GM18909 (cell line): Measurements from ENCODE around the gene PLA2R1.

Source experiments
- ATAC-seq: cut with Tn5 transposase; IDR thresholded peaks from one replicate; pipeline ENCODE4 v1.9.1; 2021; ENCODE audit warnings: mild to moderate bottlenecking; ENCODE audit not compliant: unreplicated experiment, poor library complexity

Gene PLA2R1

DNA sequence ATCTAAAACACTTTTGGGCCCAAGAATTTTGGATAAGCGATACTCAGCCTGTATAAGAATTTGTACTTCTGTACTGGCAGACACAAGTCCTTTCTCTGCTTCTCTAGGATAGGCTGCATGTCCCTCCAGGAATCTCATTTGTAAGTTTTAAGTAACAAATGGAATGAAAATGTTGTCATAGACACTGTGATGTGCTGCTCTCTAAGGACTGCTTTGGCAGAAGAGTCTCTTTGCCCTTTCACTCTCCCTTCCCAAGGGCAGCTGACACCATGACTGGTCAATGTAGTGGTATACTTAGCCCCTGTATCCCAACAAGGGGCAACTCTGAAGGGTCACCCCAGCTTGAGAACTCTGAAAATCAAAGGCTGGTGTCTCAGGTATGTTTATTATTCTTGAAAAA, 27.3 kb downstream of the PLA2R1 start:
- no peak for ATAC-seq

DNA sequence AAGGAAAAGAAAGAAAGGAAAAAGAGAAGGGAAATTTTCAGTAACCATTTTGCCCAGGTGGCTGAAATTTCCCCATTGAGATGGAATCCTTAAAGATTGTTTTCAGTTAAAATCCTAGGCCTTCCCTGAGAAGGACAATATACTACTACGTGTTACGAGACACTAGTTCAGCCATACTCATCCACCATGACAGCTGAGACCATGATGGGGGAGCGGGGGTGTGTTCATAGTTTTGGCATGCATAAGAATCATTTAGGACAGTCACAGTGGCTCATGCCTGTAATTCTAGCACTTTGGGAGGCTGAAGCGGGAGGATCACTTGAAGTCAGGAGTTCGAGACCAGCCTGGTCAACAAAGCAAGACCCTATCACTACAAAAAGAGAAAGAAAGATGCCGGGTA, 28.0 kb downstream of the PLA2R1 start:
- ATAC-seq = no peak

DNA sequence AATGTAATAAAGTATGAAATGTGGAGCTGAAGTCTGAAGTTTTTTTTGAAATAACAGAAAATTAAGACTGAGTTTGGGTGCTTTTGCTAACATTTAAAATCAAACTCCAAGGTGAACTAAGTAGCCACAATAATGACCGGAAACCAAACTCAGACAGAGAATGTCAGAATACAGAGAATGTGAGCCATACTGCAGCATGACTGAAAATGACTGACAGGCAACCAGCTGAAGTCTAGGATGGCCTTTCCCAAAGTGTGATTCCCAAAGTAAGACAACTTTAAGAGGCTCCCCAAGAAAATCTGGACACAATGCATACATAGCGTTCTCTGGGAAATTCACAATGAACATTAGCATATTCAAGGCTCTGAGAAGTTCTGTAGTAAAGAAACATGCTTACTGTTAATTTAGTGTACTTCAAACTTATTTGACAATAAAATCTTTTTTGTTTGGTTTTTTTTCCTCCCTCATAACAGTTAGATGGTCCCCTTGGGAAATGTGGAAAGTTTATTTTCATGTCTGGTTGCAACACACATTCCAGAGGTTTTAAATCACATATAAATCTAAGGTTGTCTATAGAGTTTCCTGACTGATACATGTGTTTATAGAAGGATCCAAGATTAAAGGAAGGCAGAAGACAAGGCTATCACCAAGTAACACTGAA, 28.6 kb downstream of the PLA2R1 start:
- no peak for ATAC-seq

DNA sequence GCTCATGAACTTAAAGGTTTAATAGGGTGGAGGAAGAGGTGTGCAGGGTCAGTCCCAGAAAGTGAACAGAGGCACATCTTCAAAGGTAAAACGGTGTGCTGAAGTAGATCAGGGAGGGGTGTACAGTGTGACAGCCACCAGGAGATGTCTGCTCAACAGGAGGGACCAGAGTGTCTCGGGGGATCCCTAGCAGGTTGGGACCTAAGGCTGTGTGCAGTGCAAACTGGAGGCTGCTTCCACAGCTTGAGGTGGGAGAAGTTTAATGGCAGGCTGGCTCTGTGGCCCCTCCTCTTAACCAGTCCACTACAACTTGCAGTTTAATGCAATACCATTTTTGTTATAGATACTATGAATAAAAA, 33.2 kb downstream of the PLA2R1 start:
- ATAC-seq = no peak

DNA sequence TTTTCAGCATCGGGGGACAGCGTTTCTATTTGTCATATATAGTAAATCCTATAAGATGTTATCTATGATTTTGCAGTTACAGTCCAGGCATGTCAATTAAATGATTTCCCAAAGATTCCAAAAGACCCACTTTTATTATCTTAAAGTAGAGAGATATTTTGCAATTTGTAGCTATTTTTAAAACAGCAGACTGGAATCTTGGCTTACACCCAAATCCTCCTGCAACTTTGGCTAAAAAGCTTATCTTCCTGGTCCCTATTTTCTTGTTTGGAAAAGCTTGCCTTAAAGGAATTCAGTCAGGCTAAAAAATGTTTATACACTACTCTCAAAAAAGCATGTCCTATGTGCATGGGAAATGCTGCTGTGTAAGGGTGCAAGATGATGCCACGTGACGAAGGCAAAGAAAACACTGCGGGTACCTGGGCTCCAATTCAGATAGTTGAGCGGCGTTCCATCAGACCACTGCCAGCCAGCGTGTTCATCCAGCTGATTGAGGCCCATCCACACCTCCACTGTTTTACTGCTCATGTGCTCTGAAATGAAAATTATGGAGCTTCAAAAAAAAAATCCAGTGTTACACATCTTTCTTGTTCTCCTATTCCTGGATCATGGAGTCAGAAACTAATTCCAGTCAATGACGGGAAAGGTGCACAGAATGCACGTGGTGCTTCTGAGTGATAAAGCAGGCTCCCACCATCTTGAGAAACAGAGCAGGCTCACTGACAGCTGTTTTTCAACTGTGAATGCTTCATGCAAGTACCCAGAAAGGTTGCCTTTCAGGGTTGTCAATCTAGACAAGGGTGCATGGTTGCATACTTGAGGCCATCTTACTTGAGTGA, 33.8 kb downstream of the PLA2R1 start:
- no peak for ATAC-seq

DNA sequence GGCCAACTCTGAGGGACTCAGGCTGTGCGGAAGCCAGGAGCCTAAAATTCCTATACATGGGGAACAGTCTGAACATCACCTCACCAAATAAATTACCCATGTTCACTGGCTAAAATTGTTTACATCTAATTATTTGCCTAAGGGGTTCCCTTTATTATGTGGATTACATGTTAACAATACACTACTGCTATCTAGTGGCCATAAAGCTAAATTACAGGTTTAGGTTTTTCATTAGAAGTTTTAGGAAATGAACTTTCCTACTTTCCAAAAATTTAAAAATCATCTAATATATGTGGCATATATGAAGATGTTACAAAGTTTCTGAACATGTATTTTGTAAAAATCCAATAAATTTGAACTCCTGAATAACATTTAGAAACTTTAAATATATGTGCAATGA, 40.3 kb downstream of the PLA2R1 start:
- no peak for ATAC-seq

DNA sequence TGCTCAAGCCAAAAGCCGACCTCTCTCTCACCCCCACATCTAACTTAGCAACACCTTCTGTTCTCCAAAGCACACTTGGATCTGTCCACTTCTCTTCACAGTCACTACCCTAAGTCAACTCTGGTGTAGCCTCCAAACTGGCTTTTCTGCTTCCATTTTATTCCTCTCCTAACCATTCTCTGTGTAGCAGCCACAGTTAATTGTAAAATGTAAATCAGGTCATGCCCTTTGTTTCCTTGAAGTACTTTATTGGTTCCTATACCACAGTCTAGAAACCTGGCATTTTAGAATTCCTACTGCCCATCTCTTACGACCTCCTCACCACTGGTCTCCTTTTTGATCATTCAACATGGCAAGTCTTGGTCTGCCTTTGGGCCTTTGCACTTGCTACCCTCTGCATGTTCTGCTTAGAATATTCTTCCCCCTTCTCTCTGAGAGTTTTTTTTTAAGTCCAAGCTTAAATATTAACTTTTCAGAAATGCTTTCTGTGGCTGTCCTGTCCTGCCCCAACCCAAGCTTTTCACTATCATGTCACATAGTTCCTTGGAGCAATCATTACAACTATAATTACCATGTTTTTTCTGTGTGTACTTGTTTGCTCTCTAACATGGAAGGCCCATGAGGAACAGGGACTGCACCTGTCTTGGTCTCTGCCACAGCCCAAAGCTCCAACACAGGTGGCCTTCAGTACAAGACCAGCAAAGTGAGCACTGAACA, 42.9 kb downstream of the PLA2R1 start:
- no peak for ATAC-seq

DNA sequence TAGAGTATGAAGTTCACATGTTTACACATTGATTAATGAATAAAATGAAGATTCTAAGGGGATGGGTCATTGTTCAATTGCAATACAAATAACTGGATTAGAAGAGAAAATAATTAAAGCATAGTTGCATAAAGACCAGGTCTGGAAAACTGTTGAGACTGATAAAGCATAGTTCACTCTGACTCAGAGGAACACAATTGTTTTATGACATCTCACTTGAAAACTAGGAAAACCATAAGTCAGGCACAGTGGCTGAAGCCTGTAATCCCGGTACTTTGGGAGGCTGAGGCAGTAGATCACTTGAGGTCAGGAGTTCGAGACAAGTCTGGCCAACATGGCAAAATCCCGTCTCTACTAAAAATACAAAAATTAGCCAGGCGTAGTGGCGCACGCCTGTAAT, 46.7 kb downstream of the PLA2R1 start:
- ATAC-seq = no peak

DNA sequence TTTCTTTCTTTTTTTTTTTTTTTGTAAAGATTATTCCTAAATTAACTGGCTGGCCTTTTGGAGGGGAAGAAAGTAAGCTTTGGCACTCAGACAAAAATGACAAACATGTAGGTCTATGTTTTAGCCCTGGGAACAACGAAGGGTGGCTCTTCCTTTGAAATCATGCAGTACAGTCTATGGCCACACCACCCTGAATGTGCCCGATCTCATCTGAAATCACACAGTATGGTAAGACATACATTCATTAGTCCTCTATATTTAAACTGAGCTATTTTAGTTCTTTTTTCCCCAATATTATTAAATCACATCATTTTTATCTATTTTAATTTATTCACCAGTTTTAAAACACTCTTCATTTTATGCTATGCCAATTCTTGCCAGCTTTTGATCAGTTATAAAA, 48.2 kb downstream of the PLA2R1 start:
- ATAC-seq = no peak

DNA sequence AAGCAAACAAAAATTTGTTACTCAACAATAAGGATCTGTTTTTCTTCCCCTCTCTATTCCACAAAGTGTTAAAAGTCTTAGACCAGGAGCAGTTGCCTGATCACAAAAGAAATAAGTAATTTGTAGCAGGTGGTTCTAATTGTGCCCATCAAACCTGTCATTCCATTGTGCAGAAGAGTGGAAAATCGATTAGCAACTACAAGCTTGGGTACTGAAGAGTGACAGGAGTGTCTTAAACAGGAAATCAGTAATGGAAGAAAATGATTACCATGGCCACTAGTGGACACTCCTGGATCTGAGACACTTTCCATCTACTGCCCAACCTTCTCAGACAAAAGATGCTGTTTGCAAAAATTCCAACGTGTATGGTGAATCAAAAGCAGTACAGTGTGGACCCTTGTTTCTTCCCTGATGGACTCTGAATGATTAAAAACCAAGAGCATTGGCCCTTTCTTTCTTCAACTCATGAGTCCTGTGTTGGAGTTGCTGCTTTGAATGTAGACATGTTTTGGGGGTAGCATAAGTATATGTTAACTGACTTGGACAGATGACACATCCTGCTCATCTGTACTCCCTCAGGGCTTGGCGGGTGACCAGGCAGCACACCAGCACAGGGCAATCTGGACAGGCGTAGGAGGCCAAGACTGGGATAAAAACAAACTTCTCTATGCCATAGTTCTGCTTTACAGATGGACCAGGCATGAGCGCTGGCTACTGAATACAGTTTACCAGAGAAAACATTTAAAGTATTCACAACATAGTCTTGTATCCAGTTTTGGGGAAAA, 51.9 kb downstream of the PLA2R1 start:
- no peak for ATAC-seq

DNA sequence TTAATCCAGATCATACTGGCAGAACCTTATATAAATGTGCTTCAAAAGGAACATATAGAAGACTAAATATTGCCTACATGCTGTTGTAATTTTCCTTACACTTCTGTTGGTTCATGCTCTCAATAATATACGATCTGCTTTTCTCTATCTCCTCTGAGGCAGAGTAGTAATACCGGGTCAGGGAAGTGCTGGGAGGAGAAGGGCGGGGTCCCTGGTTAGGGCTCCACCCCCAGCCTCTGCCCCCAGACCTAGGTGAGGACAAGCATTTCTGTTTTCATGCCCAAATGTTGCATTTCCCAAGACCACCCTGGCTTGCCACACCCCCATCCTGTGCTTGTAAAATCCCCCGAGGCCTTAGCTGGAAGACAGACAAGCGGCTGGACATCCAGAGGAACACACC, 55.3 kb downstream of the PLA2R1 start:
- ATAC-seq = no peak

DNA sequence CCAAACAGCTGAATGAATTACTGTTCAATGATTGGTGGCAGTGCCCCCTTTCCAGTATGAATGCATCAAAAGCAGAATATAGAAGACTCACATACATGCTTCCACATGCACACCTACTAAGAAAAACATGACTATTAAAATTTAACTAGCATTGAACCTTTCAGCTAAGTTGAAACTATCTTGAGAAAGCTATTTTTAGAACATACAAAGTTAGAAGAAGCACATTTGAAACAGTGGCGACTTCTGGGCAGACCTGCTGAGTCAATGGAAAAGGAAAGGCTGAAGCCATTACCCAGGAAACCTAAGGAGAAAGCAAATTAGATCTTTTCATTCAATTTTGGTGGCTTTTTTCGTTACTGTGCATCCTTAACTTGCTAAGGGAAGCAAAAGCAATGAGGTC, 55.9 kb downstream of the PLA2R1 start:
- peak; percentile 71 for ATAC-seq

DNA sequence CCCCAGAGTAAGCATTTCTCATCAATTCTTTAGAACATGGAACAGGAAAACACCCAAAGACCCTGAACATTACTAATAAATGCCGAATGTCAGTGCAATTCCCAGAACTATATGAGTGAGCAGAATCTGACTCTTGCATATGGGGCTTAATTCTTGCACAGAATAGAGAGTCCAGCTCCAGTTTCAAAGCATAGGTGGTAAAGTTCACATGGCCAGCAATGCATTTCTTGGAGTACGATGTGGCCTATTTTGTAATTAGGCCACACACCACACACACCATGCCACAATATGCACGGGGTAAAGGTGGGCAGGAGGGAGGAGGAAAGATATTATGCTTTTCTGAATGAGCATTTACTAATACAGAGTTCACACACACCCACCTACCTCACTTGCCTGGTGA, 56.5 kb downstream of the PLA2R1 start:
- ATAC-seq = peak; percentile 5

DNA sequence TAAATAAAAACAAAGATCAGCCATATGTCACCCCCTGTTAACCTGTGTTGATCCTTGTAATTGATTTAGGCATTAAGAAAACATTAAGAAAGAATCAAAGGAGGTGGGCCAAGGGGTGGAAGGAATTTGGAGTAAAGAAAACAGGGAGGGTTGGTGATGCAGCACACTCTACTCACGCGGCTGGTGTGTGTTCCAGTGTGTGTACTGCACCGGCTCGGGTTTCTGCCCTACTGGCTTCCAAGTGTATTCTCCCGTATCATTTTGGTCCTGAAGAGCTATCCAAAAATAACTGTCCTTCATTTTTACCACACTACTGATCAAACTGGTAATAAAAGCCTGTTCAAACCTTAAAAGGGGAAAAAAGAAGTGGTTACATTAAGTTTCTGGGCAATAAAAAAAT, 56.9 kb downstream of the PLA2R1 start:
- ATAC-seq = no peak

DNA sequence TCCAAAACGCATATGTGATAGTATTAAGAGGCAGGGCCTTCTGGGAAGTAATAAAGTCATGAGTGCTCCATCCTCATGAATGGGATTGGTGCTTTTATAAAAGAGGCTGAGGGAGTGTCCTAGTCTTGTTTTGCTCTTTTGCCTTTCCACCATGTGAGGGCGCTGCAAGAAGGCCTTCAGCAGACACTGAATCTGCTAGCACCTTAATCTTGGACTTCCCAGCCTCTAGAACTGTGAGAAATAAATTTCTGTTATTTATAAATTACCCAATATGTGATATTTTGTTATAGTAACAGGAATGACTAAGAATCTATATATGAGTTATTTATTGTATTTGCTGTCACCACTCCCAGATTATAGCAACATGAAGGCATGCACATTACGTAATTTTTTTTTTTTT, 63.5 kb downstream of the PLA2R1 start:
- no peak for ATAC-seq

DNA sequence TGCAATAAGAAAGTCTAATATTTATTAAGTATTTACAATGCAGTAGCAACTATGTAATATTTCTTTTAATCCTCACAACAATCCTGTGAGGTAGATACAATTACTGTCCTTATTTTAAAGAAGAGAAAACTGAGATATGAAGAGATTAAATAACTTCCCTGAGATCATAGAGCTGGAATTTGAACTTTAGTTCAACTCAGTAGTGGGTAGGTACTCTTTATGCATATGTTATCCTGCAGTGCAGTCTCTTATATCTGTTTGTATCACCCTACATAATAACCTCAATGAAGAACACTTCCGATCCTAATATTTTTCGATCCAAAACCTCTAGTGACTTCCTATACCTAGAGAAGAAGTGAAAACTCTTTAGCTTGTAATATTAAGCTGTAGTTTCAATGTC, 64.2 kb downstream of the PLA2R1 start:
- no peak for ATAC-seq

DNA sequence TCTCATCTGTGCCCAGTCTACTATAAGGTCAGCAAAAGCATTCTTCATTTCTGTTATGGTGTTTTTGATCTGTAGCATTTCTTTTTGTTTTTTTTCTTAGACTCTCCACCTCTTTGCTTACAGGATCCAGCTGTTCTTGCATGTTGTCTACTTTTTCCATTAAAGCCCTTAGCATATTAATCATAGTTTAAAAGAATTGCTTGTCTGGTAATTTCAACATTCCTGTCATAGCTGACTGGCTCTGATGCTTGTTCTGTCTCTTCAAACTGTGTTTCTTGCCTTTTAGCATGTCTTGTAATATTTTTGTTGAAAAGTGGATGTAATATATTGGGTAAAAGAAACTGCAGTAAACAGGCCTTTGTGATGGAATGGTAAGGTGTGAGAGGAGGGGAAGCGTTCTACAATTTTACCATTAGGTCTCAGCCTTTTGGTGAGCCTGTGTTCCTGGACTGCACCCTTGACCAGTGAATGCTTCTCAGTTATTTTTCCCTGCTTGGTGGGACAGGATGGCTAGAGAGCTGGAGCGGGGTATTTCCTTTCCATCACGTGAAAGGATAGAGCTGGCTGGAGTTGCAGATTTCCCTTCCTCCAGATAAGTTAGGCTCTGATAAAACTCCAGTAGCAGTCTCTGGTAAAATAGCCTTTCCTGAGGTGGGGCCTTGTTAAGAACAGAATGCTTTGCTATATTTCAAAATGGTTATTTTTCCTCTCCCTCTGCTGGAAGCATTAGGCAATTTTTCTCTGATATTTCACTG, 65.4 kb downstream of the PLA2R1 start:
- ATAC-seq = no peak

DNA sequence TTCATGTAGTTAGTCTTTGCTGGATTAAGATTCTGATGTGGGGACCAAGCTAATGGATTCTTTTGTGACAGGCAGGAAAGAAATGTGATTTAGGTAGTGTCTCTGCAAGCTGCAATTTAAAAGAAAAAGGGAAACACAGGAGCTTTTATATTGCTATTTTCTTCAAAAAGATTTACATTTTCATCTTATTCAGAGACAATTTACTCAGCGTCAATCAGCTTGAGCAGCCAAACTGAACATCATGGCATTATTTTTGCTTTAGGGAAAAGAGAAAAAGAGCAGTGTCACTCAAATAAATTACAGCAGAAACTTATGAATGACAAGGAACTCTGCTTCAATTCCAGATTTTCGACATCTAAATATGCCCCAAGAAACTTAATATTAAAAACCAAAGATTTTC, 67.4 kb downstream of the PLA2R1 start:
- no peak for ATAC-seq

DNA sequence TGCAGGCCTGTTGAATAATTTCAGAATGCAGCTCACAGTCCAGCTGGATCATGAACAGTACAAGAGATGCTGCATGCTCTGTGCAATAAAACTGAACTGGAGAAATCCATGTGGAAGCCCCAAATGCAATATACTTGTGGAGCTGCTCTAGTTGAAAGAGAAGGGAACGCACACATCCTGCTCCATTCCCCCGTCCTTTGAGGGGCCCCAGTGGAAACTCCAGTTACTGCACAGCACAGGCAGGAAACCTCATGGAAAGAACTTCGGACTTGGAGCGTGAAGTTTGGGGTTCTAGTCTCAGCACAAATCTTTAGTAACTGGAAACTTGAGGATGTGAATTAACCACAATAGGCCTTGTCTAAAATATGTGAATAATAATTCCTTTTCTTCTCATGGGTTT, 73.2 kb downstream of the PLA2R1 start:
- no peak for ATAC-seq

DNA sequence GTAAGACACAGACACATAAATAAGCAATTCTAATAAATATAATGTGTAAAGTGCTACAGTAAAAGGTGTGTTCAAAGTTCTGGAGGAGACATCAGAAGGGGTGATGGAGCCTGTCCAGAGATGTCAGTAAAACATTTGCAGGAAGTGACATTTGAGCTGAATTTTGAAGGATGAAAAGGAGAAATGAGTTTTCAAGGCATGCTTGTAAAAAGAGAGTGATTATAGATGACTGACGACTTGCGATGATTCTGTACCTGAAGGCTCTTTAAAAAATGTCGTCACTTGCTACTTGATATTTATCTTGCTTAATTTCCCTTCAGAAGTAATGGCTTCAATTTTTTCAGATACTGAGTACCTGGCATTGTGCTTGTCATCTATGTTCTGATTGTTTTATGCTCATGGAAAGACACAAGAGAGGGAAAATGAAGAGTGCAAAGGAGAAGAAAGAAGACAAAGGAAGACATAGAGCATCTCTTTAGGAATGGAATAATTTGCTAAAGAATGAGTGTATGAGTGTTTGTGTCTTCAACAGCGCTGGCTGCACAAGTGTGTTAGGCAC, 73.9 kb downstream of the PLA2R1 start:
- no peak for ATAC-seq
